ENCODE data around the gene AKR1C4.

AKR1C4 gene

DNA sequence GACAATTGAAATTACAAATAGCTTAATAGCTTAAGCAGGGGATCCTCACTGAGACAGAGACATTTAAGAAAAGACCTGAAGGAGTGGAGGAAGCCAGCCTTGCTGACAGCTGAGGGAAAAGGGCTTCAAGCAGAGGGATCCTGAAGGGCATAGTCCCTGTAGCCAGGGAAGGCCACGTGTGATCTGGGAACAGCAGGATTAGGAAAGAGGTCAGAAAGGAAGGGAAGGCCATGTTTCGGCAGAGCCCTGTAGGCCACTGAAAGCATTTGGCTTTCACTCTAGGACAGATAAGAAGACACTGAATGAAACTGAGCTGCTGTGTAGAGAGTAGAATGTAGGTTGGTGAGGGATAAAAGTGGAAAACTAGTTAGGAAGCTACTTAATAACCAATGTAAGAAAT is 8.3 kb upstream of the AKR1C4 start:
- TF ChIP-seq EZH2 (IDR thresholded peaks at IDR 0.05; ENCODE audit: borderline replicate concordance, low read depth, low read length, severe bottlenecking): no peak
- TF ChIP-seq CTCF (IDR thresholded peaks at IDR 0.05; ENCODE audit: borderline replicate concordance, extremely low read depth, low read length, poor library complexity, severe bottlenecking): no peak
- H3K36me3 ChIP-seq (ENCODE audit: insufficient read depth, low read length): no peaks in the 10 kb centered on the region
- no peaks in the 10 kb centered on the region for H3K9me3 ChIP-seq (ENCODE audit: insufficient read depth, low read length, severe bottlenecking)
- H3K79me2 ChIP-seq (ENCODE audit: insufficient read depth, low read length): no peaks in the 10 kb centered on the region
- H3K9ac ChIP-seq (ENCODE audit: low read depth, low read length): no peak overlapping the region
- H3K4me3 ChIP-seq (ENCODE audit: low read depth in 1 of 2, low read length in 2 of 2): no peak overlapping the region
- ATAC-seq (ENCODE audit: insufficient read depth, low read depth): no peak
- no peak for DNase-seq
- no peak overlapping the region for H3K4me2 ChIP-seq (ENCODE audit: insufficient read depth, low read length)
- H3K27ac ChIP-seq (ENCODE audit: low read length): no peak overlapping the region
- H4K20me1 ChIP-seq (ENCODE audit: insufficient read depth, low read length): no peaks in the 10 kb centered on the region
- no peak overlapping the region for H2AFZ ChIP-seq (ENCODE audit: low read depth, low read length)
- no peaks in the 10 kb centered on the region for H3K27me3 ChIP-seq (ENCODE audit: insufficient read depth, low read length, poor library complexity)
- no peaks in the 10 kb centered on the region for H3K4me1 ChIP-seq (ENCODE audit: insufficient read depth, low read length)

GRCh38 chr10:5194431-5194830 is 2.2 kb upstream of the AKR1C4 start:
- Histone ChIP-seq H3K4me2 (ENCODE audit: insufficient read depth, low read length) (no peak overlapping the region), H3K4me3 (ENCODE audit: low read depth in 1 of 2, low read length in 2 of 2) (no peak overlapping the region), H4K20me1 (ENCODE audit: insufficient read depth, low read length) (no peaks in the 10 kb centered on the region), H2AFZ (ENCODE audit: low read depth, low read length) (no peak overlapping the region), H3K9ac (ENCODE audit: low read depth, low read length) (no peak overlapping the region), H3K36me3 (ENCODE audit: insufficient read depth, low read length) (no peaks in the 10 kb centered on the region), H3K27ac (ENCODE audit: low read length) (no peak overlapping the region), H3K27me3 (ENCODE audit: insufficient read depth, low read length, poor library complexity) (no peaks in the 10 kb centered on the region), H3K9me3 (ENCODE audit: insufficient read depth, low read length, severe bottlenecking) (no peaks in the 10 kb centered on the region), H3K4me1 (ENCODE audit: insufficient read depth, low read length) (no peaks in the 10 kb centered on the region), H3K79me2 (ENCODE audit: insufficient read depth, low read length) (no peaks in the 10 kb centered on the region)
- no peak for DNase-seq
- TF ChIP-seq CTCF (IDR thresholded peaks at IDR 0.05; ENCODE audit: borderline replicate concordance, extremely low read depth, low read length, poor library complexity, severe bottlenecking): no peak
- no peak for TF ChIP-seq EZH2 (IDR thresholded peaks at IDR 0.05; ENCODE audit: borderline replicate concordance, low read depth, low read length, severe bottlenecking)
- no peak for ATAC-seq (ENCODE audit: insufficient read depth, low read depth)

DNA sequence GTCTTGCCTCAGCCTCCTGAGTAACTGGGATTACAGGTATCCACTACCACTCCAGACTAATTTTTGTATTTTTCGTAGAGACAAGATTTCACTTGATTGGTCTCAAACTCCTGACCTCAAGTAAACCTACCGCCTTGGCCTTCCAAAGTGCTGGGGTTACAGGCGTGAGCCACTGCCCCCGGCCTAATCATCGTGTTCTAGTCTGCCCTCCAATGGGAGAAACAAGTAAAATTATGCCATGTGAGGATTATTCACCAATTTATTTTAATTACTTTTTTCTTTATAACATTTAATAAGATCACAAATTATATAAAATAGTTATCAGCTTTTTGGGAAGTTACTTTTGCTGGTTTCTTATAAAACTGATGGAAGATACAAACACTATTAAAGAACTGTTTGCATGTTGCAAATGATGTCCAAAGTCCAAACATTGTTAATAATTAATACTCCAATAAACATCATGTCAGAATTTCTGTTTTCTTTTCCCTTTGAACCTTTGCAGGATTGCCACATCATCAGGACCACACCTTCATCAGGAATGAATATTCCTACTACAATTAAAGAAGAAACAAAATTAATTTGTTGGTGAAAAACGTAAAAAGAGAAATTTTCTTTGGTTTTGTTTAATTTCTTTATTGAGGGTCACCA is 786 bp upstream of the AKR1C4 start:
- H3K4me3 ChIP-seq (ENCODE audit: low read depth in 1 of 2, low read length in 2 of 2): no peak overlapping the region
- no peak overlapping the region for H3K4me2 ChIP-seq (ENCODE audit: insufficient read depth, low read length)
- no peak overlapping the region for H2AFZ ChIP-seq (ENCODE audit: low read depth, low read length)
- ATAC-seq (ENCODE audit: insufficient read depth, low read depth) (no peak), DNase-seq (no peak)
- H3K27me3 ChIP-seq (ENCODE audit: insufficient read depth, low read length, poor library complexity): no peaks in the 10 kb centered on the region
- no peaks in the 10 kb centered on the region for H3K79me2 ChIP-seq (ENCODE audit: insufficient read depth, low read length)
- H4K20me1 ChIP-seq (ENCODE audit: insufficient read depth, low read length): no peaks in the 10 kb centered on the region
- TF ChIP-seq EZH2 (IDR thresholded peaks at IDR 0.05; ENCODE audit: borderline replicate concordance, low read depth, low read length, severe bottlenecking) (no peak), CTCF (IDR thresholded peaks at IDR 0.05; ENCODE audit: borderline replicate concordance, extremely low read depth, low read length, poor library complexity, severe bottlenecking) (no peak)
- no peak overlapping the region for H3K27ac ChIP-seq (ENCODE audit: low read length)
- H3K4me1 ChIP-seq (ENCODE audit: insufficient read depth, low read length): no peaks in the 10 kb centered on the region
- no peak overlapping the region for H3K9ac ChIP-seq (ENCODE audit: low read depth, low read length)
- no peaks in the 10 kb centered on the region for H3K36me3 ChIP-seq (ENCODE audit: insufficient read depth, low read length)
- H3K9me3 ChIP-seq (ENCODE audit: insufficient read depth, low read length, severe bottlenecking): no peaks in the 10 kb centered on the region
